Duodenal mucosa (tissue), 2 donors: ENCODE measurements around the gene MDFIC.

Experiments
- H3K27ac ChIP-seq: one replicate; pipeline ENCODE4 v1.7.0; 2013; ENCODE audit warnings: low read depth, low read length
- H3K27me3 ChIP-seq, 2 donors: one replicate each; pipeline ENCODE4 v1.7.0; 2013; ENCODE audit warnings: low read length in 2 of 2, control low read depth in 1 of 2; ENCODE audit not compliant: insufficient read depth in 2 of 2, control insufficient read depth in 1 of 2
- H3K36me3 ChIP-seq, 2 donors: one replicate each; pipeline ENCODE4 v1.7.0; 2013; ENCODE audit warnings: low read length in 2 of 2, control low read depth in 1 of 2; ENCODE audit not compliant: insufficient read depth in 2 of 2, control insufficient read depth in 1 of 2
- H3K4me1 ChIP-seq, 2 donors: one replicate each; pipeline ENCODE4 v1.7.0; 2013; ENCODE audit warnings: low read length in 2 of 2, control low read depth in 1 of 2; ENCODE audit not compliant: insufficient read depth in 2 of 2, control insufficient read depth in 1 of 2
- H3K4me3 ChIP-seq, 2 donors: one replicate each; pipeline ENCODE4 v1.7.0; 2013; ENCODE audit warnings: low read length in 2 of 2, low read depth in 1 of 2
- H3K9ac ChIP-seq, 2 donors: one replicate each; pipeline ENCODE4 v1.7.0; 2013; ENCODE audit warnings: low read length in 2 of 2, low read depth in 1 of 2
- H3K9me3 ChIP-seq, 2 donors: one replicate each; pipeline ENCODE4 v1.7.0; 2013; ENCODE audit warnings: low read length in 2 of 2, control low read depth in 1 of 2; ENCODE audit not compliant: control insufficient read depth in 1 of 2

MDFIC gene

GRCh38 chr7:114985116-114985715 lies 63.3 kb downstream of the MDFIC start:
- no peak overlapping the region for H3K27ac ChIP-seq
- no peak overlapping the region for H3K9ac ChIP-seq
- no peaks in the 10 kb centered on the region for H3K9me3 ChIP-seq
- no peaks in the 10 kb centered on the region for H3K27me3 ChIP-seq
- H3K4me3 ChIP-seq = no peak overlapping the region
- no peaks in the 10 kb centered on the region for H3K36me3 ChIP-seq
- no peaks in the 10 kb centered on the region for H3K4me1 ChIP-seq

GRCh38 chr7:114986190-114987180 lies 64.6 kb downstream of the MDFIC start:
- Histone ChIP-seq H3K36me3 (no peaks in the 10 kb centered on the region), H3K4me3 (no peak overlapping the region), H3K4me1 (no peaks in the 10 kb centered on the region), H3K9ac (no peak overlapping the region), H3K27me3 (no peaks in the 10 kb centered on the region), H3K9me3 (no peaks in the 10 kb centered on the region), H3K27ac (no peak overlapping the region)

GRCh38 chr7:114988026-114988425 lies 66.1 kb downstream of the MDFIC start:
- Histone ChIP-seq H3K4me3 (no peak overlapping the region), H3K36me3 (no peaks in the 10 kb centered on the region), H3K9ac (no peak overlapping the region), H3K4me1 (no peaks in the 10 kb centered on the region), H3K27me3 (no peaks in the 10 kb centered on the region), H3K27ac (no peak overlapping the region), H3K9me3 (no peaks in the 10 kb centered on the region)

GRCh38 chr7:114988755-114989375 lies 67.0 kb downstream of the MDFIC start:
- H3K4me1 ChIP-seq = no peaks in the 10 kb centered on the region
- H3K27ac ChIP-seq = no peak overlapping the region

GRCh38 chr7:114989531-114989930 lies 67.6 kb downstream of the MDFIC start:
- no peak overlapping the region for H3K9ac ChIP-seq
- H3K36me3 ChIP-seq = no peaks in the 10 kb centered on the region
- H3K4me3 ChIP-seq = no peak overlapping the region
- no peak overlapping the region for H3K27ac ChIP-seq
- H3K9me3 ChIP-seq = no peaks in the 10 kb centered on the region
- no peaks in the 10 kb centered on the region for H3K27me3 ChIP-seq
- H3K4me1 ChIP-seq = no peaks in the 10 kb centered on the region

More at GRCh38 chr7:114988755-114989375, 67.0 kb downstream of the MDFIC start:
- Histone ChIP-seq H3K9ac (no peak overlapping the region), H3K9me3 (no peaks in the 10 kb centered on the region), H3K4me3 (no peak overlapping the region), H3K36me3 (no peaks in the 10 kb centered on the region), H3K27me3 (no peaks in the 10 kb centered on the region)

GRCh38 chr7:114997487-114998404 lies 75.9 kb downstream of the MDFIC start:
- Histone ChIP-seq H3K27ac (no peak overlapping the region), H3K36me3 (peaks cover 0 to 3% of the 10 kb centered on the region in 2 donors), H3K9me3 (no peaks in the 10 kb centered on the region), H3K9ac (no peak overlapping the region), H3K4me1 (no peaks in the 10 kb centered on the region), H3K27me3 (no peaks in the 10 kb centered on the region), H3K4me3 (no peak overlapping the region)

GRCh38 chr7:115004121-115004520 lies 82.2 kb downstream of the MDFIC start:
- H3K9me3 ChIP-seq = no peaks in the 10 kb centered on the region
- H3K27me3 ChIP-seq = no peaks in the 10 kb centered on the region
- no peaks in the 10 kb centered on the region for H3K36me3 ChIP-seq
- H3K4me3 ChIP-seq = no peak overlapping the region
- no peak overlapping the region for H3K9ac ChIP-seq
- no peak overlapping the region for H3K27ac ChIP-seq
- H3K4me1 ChIP-seq = peaks cover 9 to 11% of the 10 kb centered on the region in 2 donors

- no peak overlapping the region for H3K4me3 ChIP-seq
These were observed 83.4 kb downstream of the MDFIC start for GRCh38 chr7:115005251-115005650.

GRCh38 chr7:115005953-115006352 lies 84.1 kb downstream of the MDFIC start:
- peaks cover 15 to 20% of the 10 kb centered on the region in 2 donors for H3K4me1 ChIP-seq
- no peaks in the 10 kb centered on the region for H3K27me3 ChIP-seq
- H3K9ac ChIP-seq = no peak overlapping the region
- no peak overlapping the region for H3K27ac ChIP-seq
- H3K36me3 ChIP-seq = no peaks in the 10 kb centered on the region
- no peaks in the 10 kb centered on the region for H3K9me3 ChIP-seq
- no peak overlapping the region for H3K4me3 ChIP-seq

More at GRCh38 chr7:115005251-115005650, 83.4 kb downstream of the MDFIC start:
- Histone ChIP-seq H3K9me3 (no peaks in the 10 kb centered on the region), H3K36me3 (no peaks in the 10 kb centered on the region), H3K4me1 (peaks cover 15 to 20% of the 10 kb centered on the region in 2 donors), H3K9ac (no peak overlapping the region), H3K27me3 (no peaks in the 10 kb centered on the region), H3K27ac (no peak overlapping the region)
